Measurements from ENCODE around the gene GLS2.

DNA sequence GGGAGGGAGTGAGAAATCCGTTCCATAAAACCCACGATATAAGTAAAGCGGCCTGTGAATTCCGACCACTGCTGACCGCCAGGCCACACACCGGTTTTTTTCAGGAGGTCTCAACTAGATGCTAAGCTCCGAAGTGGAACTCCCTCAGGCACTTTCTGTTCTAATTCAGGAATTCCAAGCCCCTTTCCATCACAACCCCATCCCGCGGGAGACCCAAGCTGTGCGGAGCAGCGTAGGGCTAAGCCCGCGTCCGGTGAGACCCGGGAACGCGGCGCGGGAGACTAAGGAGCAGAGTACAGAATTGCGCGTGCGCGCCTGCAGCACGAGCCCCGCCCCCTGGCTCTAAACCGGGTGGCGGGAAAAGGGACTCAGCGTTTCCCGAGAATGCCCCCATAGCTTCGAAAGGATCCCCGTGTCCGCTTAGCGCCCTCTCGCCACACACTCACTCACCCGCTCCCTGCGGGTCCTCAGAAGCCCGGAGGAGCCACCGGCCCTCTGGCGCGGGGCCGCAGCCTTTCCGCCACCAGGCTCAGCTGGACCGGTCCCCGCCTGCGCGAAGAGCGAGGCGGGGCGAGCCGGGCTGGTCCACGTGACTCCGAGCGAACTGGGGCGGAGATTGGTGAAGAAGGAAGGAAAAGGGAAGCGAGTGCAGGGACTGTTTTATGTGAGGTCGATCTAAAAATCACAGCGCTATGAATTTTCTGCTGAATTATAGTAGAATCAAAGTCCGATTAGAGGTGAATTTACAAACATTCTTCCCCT, 38.9 kb downstream of the GLS2 start, which contains the start of gene TIMELESS:
- TF ChIP-seq POLR2A (IDR thresholded peaks at IDR 0.05; ENCODE audit: low read depth, low read length) (peak; percentile 84), CTCF (IDR thresholded peaks at IDR 0.05; ENCODE audit: extremely low read depth in 1 of 2, insufficient read depth in 1 of 2, low read depth in 1 of 2, low read length in 2 of 2) (no peak)

Measured in endothelial cell of umbilical vein (primary cell).